Activated effector memory CD4-positive, alpha-beta T cell treated with anti-CD3 and anti-CD28 coated beads, Interleukin-2, amount 50 U/mL, for 16 hours (primary cell): ENCODE data around the gene ARHGEF2.

Experiments
- DNase-seq: peaks from one replicate; pipeline ENCODE4 v3.0.0-alpha.2; 2020

The ARHGEF2 gene

DNA sequence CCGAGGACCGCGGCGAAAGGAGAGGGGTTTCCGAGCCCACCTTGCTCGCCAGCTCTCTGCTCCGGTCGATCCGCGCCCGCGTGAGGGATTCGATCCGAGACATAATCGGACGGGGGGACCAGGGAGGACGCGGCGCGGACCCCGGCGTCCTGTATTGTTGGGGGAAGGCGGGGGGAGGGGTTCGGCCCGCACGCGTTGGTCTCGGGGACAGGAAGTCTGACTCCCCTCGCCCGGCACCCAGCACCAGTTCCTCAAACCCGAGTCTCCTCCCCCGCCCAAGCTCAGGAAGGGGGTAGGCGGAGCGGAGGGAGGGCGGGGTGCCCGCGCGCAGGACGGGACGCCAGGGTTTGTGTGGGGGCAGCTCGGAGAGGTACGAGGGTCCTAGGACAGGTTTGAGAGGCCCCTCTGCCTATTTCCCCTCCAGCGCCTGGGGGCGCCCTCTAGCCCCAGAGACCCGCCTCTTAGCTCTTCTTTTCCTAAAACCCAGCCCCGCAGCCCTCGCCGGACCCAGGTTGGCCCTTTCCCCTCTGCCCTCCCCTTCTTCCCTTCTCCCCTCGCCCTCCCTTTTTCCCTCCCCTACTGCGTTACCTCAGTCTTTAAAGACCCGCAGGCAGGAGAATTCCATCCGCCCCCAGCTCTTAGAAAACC is at the start of gene ARHGEF2:
ARHGEF2 (minus strand) TSS at position 223 of the 648 bp plus-strand sequence; CDS start at position 103, 120 bp downstream.
- DNase-seq = peak; percentile 92

DNA sequence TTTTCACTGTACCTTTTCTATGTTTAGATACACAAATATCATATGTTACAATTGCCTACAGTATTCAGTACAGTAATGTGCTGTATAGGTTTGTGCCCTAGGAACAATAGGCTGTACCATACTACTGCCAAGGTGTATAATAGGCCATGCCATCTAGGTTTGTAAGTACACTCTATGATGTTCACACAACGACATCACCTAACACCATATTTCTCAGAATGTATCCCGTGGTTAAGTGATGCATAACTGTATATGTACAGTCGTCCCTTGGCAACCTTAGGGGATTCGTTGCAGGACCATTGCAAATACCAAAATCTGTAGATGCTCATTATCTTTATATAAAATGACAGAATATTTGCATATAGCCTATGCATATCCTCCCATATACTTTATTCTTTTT is 48.2 kb upstream of the ARHGEF2 start:
- no peak for DNase-seq

DNA sequence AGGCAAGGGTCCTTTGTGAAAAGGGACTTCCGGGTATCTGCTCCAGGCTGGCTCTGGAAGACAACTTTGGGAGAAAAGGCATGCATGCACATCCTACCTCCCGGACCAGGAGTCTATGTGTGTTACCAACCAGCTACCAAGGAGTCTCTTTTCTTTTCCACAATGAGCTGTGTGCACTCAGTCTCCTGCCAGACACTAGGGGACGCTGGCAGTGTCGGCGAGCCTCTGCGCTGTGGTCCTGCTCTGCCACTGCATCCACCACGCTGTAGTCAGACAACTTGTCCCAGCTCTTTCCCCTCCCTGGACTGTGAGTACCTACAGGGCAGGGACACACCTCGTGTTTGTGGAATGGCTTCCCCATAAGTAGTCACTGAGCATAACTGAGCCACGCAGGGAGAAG is 47.5 kb upstream of the ARHGEF2 start:
- DNase-seq = peak; percentile 66

DNA sequence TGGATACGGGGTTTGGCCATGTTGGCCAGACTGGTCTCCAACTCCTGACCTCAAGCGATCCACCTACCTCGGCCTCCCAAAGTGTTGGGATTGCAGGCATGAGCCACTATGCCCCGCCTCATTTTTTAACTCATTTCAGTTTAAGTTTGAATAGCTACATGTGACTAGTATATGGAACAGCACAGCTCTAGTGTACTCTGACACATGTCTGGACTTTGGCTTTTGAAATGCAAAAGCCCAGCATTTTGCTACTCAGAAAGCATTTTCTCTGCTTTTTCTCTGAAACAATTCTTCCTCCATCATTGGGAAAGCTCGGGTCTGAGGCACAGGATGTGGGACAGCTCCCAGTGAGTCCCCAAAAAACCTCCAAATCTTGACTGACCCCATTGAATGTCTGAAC is 46.5 kb upstream of the ARHGEF2 start:
- no peak for DNase-seq

DNA sequence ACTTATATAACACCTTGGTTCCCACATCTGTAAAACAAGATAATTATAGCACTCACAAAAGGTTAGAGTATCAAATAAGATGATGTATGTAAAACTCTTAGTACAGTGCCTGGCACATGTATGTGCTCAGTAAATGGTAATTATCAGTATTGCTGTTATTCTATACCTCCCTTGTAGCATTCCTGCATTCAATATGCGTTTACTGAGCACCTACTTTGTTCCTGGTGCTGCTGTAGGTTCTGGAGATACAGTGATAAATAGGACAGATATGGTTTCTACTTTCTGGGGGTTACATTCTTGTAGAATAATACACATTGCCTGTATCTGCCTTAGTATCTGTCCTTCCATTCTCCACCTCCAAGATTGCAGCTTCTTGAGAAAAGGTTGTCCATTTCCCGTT is 43.6 kb upstream of the ARHGEF2 start:
- DNase-seq = no peak

DNA sequence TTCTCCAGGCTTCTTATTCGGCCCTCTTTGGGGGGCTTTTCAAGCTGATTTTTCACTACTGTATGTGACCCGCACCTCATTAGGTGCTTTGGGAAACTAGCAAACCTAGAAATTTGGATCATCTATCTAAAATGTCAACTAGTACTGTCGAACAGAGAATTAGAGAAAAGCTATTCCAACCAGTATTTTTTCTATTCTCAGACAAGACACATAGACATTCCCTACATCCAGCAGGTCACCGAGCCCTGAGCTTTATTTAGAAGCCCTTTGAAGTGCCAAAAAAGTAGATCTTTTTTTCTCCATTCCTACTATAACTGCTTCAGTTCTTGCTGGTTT is 42.7 kb upstream of the ARHGEF2 start:
- DNase-seq = no peak

DNA sequence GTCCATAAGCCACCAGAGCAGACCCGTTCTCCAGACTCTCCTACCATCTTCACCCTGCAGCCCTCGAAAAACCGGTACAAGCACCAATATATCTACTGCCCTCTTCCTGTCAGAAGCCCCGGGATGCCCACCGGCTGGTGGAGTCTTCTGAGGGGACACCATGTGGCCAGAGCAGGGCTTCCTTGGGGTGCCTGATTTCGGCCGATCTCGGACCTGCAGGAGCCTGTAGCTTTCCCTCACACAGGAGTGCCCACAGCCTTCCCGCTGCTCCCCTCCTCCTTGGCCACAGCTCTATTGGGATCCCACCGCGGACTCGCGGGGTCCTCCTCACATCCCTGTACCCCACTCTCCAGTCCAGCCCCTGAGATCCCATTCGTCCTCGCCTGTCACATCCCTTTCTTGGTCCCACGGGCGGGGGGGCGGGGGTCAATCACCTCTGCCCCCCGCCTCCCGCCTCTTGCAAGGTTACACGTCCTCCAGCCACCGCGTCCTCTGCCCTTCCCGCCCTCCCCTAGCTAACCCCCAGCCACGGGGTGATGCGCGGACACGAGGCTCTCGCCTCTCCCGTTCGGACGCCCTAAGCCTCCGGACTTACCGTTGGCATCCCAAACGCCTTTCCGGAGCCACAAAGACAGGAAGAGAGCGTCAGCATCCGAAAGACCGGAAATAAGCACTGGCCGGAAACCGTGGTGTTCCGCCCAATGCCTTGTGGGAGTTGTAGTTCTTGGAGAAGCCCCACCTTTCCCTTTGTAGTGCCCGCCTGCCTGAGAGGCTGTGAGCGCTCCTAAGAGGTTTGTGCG is 42.1 kb upstream of the ARHGEF2 start, which contains the start of gene SSR2:
SSR2 (minus strand) TSS at position 659 of the 800 bp plus-strand sequence. CDS start 784 bp downstream, outside the sequence.
- peak; percentile 94 for DNase-seq

DNA sequence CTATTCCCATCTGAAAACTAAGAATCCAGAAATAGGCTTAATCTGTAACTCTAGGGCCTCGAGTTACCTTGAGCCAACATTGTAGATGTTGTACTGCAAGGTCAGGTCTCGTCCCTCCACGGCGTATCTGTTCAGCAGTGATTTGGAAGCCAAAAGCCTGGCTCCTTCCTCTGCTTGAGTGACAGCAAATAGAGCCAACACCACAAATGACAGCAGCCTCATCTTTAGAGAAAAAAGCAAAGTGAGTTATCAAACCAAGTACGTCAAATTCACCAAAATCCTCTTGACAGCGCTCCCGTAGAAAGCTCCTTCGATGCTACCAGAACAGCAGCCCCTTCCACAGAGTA is 41.6 kb upstream of the ARHGEF2 start:
- DNase-seq = no peak

DNA sequence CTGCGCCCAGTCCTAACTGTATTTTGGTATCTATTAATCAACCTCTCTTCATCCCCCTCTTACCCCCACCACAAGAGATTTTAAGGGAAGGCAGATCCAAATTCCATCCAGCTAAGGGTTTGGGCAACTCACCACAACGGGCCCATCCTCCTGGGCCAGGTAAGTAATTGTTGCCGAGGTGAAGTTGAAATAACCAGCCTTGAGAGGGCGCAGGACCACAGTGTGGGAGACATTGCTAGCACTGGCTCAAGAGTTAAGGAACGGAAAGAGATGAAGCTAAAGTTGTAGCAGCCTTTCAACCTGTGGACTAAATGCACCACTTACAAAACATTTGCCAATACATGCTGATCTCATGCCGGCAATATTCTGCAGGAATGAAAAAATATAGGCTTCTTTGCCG is 36.5 kb upstream of the ARHGEF2 start:
- no peak for DNase-seq

DNA sequence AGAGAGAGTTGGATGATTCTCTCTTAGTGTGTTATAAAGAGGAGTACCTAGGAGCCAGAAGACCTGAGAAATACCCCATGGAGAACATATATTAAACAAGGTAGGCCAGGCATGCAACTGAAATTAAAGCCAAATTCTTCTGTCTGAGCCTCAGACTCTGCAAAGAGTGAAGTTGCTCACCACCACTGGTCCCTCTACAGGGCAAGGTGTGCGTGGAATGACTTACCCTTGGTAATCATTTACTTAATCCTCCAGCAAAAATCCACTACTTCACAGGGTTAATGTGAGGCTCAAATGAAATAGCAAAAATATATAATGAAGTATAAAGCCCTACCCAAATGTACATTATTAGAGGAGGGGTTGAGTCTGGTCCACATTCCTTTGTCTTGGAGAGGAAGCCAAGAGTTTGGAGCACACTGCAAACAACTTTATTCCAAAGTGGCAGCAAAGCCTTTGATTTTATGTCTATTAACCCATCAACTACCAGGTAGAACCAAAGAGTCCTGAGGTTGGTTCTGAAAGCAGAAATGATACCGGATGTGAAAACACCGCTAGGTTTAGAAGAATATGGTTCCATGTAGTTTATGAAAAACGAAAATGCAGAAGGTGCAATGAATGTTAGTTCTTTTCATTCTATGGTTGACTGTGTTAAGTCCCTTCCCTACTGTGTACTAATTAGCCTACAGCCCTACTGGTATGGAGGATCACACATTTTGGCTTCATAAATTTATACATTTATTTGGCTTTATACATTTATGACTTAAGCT is 33.9 kb upstream of the ARHGEF2 start:
- no peak for DNase-seq

DNA sequence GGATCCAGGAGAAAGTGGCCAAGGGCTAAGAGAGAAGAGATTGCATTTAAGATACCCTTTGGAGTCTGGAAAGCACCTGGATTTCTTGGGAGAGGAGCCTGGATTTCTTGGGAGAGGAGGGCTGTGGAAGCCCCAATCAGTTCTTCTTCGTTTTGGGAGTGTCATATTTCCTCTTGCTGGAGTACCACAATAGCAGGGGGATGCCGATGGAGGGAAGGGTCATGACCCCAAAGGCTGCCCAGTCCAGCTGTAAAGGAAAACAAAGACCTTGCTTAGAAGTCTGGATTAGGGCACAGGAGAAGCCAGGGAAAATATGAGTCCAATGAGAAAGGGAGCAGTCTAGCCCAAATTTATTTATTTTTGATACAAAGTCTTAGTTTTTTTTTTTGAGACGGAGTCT is 31.1 kb upstream of the ARHGEF2 start:
- DNase-seq = no peak

DNA sequence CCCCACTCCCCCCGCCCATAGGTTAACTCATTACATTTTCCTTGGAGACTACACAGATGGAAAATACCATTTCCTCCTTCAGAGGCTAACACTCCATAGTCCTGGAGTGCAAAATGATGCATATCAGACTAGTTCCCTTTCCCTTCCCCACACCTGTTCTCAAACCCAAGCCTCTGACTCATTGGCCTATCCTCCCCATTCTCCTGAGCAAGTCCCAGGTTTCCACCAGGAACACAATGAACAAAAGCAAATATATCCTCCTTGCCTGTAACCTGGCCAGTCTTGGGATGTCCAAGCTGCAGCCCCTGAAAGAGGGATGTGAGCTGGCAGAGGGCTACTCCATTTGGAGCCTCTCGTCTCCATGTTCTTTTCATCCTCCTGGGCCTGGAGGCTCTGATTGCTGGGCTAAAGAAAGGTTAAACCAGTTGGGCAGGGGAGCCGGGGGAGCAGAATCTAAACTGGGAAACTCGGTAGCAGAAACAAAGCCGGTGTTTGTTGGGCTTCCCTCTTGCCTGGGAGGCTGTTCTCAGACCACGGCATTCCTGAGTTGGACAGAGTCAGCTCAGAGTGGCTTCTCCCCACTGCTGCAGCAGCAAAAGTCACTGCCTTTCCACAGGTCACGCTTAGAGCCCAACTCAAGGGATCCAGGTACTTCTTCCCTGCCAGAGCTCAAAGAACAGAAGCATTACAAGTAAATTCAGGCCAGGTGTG is 28.5 kb upstream of the ARHGEF2 start:
- no peak for DNase-seq

DNA sequence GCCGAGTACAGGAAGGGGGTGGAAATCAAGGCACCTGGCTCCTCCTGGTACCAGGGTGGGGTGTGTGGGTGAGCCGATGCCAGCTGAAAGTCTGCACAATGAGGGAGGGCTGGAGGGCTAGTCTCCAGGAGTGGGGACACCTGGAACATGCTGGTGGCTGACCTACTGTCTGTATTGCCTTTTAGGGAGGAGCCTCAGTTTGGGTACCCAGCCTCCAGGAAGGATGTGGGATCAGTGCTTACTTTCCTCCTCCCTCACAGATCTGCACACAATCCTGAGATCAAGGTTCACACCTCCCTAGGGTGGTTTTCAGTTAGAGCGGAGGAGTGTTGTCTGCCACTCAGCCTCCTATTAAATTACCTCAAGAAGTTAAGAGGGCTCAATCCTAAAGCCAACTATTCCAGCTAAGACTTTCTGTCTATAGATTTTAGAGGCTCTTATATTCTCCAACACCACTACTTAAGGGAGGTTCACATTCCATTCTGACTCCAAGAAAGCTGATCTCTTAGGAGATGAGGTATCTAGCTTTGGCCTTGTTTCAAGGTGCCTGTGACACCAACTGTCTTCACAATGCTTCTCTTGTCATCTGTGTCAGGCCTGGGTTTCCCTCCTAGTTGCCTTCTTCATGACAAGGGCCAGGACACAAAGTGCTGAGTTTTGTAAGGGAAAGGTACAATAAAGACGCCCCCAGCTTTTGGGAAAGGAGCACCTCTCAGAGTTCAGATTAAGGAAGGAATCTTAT is 26.7 kb upstream of the ARHGEF2 start:
- peak; percentile 67 for DNase-seq

DNA sequence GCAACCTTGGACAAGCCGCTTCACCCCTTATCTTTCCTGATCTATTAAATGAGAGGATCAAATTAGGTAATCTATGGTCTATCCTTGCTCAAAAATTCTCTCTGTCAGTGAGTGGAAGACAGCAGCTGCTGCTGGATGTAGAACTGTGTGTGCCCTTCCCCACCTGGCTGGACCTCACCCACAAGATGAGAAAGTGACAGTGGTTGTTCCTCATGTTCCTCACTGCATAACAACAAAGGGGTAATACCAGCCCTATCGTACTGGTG is 25.5 kb upstream of the ARHGEF2 start:
- no peak for DNase-seq

DNA sequence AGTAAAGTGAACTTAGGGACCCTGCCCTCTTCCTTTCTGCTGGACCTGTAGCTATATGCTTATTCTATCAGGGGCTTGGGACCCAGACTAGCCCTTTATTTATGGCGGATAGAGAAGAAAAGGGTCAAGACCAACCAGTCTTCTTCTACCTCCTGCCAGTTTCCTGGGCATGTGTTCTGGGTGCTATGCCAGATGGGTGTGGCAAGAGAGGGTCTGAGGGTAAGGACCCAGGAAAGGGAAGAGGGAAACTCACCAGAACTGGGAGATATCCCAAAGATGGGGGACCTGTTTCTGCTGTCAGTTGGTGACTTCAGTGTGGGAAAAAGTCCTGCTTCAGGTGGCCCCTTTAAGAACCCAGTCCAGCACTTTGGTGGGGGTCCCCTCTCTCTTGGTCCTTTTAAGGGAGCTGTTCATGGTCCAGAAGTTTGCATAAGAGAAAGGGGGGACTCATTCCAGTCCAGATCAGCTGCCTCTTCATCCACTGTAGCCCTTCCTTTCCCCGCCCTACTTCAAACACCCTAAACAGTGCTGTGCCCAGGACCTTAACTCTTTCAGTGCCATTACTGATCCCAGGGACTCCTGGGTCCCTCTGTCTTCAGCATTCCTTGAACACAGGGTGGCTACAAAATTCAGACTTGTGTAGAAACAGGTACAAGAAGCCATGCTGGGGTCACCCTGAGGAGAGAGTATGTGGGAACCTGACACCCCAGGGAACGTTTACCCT is 24.0 kb upstream of the ARHGEF2 start:
- no peak for DNase-seq

DNA sequence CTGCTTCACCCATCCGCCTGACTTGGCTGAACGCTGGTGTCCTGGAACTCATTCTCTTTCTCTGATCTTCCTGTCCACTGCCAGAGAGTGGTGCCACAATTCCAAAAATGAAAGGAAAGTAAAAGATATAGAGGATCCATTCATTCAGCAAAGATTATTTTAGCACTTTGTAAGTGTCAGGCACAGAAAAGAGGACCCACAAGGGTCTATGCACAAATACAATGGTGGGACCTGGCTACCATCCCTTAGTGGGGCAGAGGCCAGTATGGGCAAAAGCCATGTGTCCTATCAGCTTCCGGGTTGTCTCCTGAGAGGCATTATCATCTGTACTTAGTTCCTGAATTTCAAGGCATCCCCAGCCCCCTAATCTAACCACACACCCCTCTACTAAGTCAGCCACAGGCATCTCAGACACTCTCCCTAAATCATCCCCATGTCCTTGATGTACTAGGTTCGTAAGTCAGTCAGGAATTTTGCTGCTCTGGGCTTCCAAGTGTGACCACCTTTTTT is 23.4 kb upstream of the ARHGEF2 start:
- no peak for DNase-seq

DNA sequence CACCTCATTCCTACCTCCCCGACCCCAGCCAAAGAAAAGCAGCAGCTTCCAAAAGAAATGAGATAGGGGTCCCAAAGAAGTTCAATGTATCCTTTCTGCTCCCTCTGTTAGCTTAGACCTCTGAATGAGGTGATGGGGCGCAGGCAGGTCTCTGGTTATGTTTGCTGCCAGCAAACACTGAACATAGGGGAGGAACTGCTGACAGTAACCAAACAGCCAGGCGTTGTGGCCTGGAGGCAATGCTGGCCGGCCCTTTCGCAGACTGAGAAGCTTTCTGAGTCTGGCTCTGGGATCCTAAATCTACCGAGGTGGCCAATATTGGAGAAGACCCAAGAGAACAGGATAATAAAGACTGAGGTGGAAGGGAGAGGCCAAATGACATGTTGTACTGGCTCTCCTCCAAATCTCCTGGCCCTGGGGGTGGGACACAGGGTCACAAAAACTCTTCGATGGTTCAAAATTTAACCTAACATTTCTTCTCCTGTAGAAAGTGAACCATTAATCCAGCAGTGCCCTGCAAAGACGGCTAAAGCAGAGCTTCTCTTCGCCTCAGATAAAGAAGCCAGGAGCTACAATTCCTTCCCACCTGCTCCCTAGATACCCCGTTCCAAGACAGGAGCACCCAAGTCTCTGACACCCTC is 22.8 kb upstream of the ARHGEF2 start:
- no peak for DNase-seq

DNA sequence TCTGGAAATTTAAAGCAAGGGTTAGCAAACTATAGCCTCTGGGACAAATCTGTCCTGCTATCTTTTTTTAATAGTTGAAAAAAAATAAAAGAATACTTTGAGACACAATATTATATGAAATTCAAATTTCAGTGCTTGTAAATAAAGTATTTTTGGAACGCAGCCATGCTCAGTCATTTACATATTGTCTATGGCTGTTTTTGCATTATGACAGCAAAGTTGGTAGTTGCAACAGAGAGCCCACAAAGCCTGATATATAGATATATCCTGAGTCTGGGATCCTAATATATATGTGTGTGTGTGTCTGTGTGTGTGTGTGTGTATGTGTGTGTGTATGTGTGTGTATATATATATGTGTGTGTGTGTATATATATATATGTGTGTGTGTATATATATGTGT is 21.6 kb upstream of the ARHGEF2 start:
- no peak for DNase-seq

DNA sequence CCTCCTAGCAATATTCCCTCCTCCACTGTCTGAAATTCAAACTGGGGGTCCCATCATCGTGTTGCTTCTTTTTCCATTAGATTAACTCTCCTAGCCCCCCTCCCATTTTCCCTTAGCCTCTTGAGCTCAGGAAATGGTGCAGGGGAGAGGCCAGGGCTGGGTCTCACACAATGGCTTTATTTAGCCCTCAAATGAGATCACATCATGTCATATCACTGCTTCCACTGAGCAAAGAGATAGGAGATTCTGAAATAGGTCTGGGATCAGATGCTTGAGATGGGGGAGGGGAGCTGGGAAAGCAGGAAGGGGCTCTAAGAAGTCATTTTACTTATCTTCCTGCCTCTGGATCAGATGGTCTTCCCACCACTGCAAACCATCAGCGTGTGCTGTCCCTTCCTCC is 17.8 kb upstream of the ARHGEF2 start:
- DNase-seq = no peak

DNA sequence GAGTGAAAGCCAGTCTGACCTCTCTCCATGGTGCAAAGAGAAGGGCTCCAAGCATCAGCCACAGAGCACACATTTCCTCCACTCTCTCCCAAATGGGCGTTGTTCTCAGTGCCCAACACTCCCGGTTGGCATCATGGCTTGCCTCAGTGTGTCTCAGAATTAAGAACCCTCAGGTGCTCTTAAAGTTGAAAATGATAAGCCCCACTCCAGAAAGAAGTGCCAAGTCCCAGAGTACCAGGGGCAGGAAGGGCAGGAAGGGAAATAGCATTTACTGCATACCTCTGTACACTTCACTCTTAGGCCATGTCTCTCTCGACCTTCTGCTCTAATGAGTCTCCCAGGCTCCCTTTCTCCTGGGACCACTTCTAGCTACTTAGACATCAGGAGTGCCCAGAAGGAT is 15.2 kb upstream of the ARHGEF2 start:
- DNase-seq = no peak

DNA sequence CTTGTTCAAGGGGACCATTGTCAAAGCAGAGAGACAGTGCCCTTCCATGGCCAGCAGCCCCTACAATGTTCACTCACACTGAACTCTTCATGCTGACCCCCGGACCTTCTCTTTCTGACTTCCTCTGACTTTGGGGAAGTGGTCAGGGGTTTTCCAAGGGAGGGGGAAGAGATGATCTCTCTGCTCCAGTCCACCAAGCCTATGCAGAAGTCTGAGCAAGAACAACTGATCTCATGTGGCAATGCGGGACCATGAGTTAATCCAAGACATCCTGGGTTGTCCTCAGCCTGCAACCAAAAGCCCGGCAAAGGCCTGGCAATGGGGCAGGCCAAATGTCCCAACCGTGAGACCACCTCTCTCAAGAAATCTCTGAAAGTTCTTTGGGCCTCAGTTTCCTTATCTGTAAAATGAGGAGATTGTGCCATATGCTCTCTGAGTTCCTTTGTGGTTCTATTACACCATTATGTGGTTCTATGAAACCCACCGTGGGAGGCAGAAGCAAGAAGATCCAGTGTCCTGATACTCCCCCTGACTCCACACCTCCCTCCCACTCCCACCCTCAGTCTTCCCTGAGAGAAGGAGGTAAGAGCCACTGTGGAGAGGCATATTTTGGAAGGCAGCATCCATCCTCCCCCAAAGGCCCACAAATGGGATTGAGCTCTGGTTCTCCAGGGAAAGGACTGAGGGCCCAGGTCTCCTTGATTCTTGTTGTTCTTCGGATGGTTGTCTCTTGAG is 11.8 kb upstream of the ARHGEF2 start:
- DNase-seq = no peak
